Fibroblast of skin of left quadriceps (primary cell): ENCODE measurements around the gene RNASEH2C.
"Not testable (repeated sequence)": the region's sequence is repeated elsewhere in the genome, so short reads cannot be mapped to it uniquely, and the experiment has no call there.

Source experiments
- DNase-seq, 2 experiments: peaks; one replicate each; pipeline ENCODE4 v3.0.0-alpha.2; 2013; ENCODE audit warnings: low read depth in 2 of 2

RNASEH2C gene

DNA sequence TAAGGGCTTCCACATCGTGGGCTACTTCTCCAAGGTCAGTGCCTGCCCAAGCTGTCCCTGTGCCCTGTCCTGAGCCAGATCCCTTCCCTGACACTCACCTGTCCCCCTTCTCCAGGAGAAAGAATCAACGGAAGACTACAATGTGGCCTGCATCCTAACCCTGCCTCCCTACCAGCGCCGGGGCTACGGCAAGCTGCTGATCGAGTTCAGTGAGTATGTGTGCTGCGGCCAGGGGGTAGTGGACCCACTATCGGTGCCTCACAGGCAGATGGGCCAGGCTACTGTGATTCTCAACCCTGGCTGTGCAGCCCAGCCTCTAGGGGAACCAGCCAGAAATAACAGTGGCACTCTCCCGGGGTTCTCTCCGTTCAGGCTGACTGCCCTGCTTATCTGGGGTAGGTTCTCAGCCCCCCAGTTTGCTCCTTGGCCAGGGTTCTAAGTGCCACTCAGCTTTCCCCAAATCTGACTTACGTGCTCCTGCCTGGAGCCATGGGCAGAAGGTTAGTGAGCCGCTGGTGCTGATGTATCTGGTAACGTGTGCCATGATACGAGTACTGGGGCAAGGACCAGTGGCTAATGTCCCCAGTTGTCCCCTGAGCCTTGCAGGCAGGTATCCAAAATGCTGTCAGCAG lies 3.7 kb downstream of the RNASEH2C start:
- no peak for DNase-seq

DNA sequence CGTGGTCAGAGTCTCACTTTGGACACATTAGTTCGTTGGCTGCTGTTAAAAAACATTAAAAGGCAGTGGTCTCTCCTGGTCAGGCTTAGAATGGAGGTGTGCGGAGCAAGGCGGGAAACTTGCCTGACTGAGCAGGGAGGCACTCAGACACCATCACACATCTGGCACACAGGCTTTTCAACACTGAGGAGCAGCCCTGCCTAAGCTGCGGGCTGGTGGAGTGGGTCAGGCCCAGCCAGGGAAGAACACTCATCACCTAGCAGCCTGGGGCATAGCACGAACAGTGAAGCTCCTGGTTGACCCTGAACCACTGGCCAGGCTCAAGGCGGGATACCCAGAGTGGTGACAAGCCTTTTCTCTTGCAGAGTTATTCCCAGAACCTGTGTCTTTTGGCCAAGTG lies 4.3 kb downstream of the RNASEH2C start:
- DNase-seq, result no peak

DNA sequence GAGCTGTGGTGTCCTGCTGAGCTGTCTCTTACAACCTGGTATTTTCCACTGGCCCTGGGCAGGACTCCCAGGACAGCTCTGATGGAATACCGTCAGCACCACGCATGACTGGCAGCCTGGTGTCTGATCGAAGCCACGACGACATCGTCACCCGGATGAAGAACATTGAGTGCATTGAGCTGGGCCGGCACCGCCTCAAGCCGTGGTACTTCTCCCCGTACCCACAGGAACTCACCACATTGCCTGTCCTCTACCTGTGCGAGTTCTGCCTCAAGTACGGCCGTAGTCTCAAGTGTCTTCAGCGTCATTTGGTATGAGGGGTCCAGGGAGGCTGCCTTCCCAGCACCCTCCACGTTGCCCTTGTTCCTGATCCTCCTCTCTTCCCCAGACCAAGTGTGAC lies 6.2 kb downstream of the RNASEH2C start:
- no peak for DNase-seq

DNA sequence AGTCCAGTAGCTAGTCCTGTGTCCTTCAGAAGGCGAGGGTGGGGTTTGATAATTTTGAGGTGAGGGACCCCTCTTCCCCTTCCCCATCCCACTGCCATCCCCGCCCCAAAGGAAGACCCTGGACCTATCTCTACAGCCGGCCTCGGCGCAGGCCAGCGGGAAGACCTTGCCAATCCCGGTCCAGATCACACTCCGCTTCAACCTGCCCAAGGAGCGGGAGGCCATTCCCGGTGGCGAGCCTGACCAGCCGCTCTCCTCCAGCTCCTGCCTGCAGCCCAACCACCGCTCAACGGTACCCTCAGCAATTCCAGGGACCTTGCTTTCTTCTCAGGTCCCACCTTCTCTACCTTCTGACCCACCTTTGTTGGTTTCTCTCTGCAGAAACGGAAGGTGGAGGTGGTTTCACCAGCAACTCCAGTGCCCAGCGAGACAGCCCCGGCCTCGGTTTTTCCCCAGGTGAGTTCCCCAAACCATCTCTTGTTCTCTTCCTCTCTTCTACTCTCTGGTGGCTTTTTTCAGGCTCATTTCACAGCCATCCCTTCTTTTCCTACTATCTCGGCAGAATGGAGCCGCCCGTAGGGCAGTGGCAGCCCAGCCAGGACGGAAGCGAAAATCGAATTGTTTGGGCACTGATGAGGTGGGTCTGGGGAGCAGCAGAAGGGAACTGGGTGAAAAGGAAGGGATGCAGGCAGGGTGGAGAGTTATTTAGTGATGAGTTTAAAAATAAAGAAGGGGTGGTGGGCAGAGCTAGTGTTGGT lies 7.2 kb downstream of the RNASEH2C start:
- no peak for DNase-seq

DNA sequence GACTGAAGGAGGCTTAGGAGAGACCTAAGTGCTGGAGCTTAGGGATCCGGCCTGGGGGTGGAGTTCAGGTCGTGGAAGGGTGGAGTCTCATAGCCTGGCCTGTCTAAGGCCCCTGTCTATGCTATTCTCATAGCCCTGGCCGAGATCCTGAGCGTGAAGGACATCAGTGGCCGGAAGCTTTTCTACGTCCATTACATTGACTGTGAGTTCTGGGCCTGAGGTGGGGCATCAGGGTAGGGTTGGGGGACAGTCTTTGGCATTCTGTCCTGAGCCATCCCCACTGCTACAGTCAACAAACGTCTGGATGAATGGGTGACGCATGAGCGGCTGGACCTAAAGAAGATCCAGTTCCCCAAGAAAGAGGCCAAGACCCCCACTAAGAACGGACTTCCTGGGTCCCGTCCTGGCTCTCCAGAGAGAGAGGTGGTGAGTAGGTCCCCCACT lies 7.9 kb downstream of the RNASEH2C start:
- DNase-seq, result no peak

DNA sequence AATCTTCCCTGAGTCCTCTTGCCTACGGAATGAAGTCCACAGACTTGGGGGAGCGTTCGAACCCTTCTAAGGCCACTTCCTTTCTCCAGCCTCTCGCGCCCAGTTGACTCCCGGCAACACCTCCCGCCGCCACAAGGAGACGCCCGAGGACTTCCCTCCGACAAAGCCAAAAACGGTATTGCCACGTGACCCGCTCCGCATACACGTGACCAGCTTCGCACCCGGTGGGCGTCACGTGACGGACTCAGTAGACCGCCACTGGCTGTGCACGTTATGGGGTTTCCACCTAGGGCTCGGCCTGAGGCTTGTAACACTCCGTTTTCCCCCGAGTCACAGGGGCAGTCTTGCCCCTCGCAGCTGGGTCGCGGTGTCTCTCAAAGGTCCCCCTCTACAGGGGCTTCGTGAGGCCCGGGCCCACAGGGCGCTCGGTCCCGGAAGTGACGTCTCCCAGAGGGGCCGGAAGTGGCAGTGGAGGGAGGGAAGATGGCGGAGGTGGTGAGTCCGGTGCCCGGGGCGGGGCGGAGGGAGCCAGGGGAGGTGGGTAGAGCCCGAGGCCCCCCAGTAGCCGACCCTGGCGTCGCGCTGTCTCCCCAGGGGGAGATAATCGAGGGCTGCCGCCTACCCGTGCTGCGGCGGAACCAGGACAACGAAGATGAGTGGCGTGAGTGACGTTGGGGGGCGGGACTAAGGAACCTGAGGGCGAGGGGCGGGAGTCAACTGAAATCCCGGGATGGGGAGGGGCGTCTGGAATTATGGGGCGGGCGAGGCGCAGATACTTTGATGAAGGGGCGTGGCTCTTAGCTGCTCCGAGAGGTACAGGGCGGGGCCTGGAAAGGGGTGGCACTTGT lies 8.6 kb downstream of the RNASEH2C start, which contains the start of gene KAT5:
KAT5 (plus strand) TSS at position 468 of the 848 bp plus-strand sequence; CDS start at position 484, 16 bp downstream.
- DNase-seq, result peak; percentile 96 to 97

DNA sequence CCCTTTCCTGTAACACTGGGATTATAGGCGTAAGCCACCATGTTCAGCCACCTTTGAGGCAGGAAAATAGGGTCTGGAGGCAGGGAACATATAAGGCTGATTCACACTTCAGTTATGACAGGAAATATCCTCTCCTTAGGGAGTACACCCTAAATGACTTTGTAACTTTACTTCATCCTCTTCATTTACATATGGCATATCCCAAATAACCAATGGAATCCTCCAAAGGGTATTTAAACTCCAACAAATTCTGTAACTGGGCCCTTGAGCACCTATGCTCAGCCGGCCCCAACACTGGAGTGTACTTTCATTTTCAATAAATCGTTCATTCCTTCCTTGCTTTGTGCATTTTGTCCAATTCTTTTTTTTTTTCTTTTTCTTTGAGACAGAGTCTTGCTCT lies 10.2 kb downstream of the RNASEH2C start:
- DNase-seq, result no peak

DNA sequence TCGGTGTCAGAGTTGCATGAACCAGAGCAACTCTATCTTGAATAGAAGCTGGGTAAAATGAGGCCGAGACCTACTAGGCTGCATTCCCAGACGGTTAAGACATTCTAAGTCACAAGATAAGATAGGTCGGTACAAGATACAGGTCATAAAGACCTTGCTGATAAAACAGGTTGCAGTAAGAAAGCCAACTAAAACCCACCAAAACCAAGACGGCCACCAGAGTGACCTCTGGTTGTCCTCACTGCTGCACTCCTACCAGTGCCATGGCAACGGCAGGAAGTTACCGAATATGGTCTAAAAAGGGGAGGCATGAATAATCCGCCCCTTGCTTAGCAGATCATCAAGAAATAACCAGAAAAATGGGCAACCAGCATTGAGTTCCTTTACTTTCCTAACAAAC lies 10.9 kb downstream of the RNASEH2C start:
- DNase-seq, result no peak

DNA sequence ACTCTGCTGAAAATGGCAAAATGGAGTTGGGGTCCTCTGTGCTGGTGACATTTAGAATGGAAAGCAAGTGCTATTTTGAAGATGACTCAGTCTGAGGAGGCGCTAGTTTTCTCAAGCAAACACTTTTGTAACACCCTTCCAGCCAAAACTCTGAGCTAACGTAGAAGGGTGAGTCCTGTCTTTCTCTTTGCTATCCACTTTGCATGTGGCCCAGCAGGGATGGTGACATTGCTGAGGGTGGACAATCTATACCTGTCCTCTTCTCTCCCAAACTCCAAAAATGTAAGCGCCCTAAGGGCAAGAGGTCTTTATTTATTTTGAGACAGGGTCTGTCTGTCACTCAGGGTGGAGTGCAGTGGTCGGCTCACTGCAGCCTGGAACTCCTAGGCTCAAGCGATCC lies 12.1 kb downstream of the RNASEH2C start:
- no peak for DNase-seq

DNA sequence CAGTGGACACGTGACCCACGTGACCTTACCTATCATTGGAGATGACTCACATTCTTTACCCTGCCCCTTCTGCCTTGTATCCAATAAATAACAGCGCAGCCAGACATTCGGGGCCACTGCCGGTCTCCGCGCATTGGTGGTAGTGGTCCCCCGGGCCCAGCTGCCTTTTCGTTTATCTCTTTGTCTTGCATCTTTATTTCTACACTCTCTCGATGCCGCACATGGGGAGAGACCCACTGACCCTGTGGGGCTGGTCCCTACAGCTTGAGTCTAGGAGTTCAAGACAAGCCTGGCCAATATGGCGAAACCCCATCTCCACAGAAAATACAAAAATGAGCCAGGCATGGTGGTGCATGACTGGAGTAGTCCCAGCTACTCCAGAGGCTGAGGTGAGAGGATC lies 13.6 kb downstream of the RNASEH2C start:
- not testable (repeated sequence) for DNase-seq

DNA sequence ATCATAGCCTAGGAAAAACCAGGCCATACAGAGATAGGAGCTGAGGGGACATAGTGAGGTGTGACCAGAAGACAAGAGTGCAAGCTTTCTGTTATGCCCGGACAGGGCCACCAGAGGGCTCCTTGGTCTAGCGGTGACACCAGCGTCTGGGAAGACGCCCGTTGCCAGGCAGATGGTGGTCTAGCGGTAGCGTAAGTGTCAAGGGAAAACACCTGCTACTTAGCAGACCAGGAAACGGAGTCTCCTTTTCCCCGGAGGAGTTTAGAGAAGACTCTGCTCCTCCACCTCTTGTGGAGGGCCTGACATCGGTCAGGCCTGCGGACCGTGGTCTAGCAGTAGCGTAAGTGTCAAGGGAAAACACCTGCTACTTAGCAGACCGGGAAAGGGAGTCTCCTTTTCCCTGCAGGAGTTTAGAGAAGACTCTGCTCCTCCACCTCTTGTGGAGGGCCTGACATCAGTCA lies 14.3 kb downstream of the RNASEH2C start:
- DNase-seq, result not testable (repeated sequence)

DNA sequence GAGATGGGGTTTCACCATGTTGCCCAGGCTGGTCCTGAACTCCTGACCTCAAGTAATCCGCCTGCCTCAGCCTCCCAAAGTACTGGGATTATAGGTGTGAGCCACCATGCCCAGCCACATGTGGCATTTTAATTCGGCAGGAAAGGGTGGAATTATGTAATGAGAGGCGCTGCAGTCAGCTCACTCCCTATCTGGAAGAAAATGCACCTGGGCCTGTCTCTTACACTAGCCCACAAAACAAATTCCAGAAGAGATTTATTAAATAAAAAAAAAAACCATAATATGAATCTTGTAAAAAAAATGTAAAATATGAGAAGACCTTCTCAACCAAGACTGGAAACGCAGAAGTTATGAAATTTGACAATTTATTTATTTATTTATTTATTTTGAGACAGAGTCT lies 16.8 kb downstream of the RNASEH2C start:
- no peak for DNase-seq

DNA sequence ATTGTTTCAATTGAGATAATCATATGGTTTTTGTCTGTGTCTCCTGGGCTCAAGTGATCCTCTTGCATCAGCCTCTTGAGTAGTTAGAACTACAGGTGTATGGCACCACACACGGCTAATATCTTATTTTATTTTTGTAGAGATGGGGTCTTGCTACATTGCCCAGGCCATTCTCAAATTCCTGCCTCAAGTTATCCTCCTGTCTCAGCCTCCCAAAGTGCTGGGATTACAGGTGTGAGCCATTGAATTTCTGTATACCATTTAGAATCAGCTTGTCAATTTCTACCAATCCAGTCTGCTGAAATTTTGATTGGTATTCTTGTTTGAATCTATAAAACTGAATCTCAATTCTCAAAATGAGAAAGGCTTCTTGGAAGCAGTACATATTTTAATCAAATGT lies 18.9 kb downstream of the RNASEH2C start:
- DNase-seq, result no peak

DNA sequence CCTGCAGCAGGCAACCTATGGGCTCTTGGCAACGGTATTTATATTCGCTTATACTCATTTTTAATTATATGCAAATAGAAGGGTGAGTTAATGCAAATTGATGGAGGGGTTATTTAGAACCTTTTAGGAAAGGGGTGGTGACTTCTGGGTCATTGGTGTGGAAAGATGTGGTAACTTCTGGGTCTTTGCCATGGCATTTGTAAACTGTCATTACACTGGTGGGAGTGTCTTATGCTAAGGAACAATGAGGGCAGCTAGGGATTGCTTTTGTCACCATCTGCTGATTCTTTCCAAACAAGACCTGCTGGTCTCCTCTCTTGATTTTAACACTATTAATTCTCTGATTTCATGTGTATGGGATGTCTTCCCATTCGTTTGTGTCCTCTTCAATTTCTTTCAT lies 20.2 kb downstream of the RNASEH2C start:
- no peak for DNase-seq

DNA sequence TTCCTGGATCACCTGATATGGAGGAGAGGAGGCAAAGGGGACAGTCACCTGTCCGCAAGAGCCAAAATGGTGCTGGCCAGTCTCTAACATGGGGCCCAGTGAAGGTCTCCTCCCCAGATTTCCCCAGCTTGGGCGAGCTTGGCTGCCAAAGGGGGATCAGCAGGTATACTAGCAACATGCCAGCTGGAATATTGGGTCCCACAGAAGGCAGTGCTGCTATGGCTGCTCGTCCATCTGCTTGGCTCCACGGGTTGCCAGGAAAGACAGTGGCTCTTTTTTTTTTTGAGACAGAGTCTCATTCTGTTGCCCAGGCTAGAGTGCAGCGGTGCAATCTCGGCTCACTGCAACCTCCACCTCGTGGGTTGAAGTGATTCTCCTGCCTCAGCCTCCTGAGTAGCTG lies 21.3 kb downstream of the RNASEH2C start:
- no peak for DNase-seq

DNA sequence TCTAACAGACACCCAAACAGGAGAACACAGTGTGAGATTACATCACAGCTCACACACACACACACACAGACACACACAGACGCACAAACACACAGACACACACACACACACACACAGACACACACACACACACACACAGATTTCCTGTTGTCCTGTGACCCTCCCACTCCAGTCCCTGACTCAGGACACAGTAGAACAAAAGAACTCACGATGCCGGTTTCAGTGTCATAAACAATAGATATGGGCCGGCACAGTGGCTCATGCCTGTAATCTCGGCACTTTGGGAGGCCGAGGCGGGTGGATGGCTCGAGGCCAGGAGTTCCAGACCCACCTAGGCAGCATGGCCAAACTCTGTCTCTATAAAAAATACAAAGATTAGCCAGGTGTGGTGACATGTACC lies 22.4 kb downstream of the RNASEH2C start:
- DNase-seq, result no peak

DNA sequence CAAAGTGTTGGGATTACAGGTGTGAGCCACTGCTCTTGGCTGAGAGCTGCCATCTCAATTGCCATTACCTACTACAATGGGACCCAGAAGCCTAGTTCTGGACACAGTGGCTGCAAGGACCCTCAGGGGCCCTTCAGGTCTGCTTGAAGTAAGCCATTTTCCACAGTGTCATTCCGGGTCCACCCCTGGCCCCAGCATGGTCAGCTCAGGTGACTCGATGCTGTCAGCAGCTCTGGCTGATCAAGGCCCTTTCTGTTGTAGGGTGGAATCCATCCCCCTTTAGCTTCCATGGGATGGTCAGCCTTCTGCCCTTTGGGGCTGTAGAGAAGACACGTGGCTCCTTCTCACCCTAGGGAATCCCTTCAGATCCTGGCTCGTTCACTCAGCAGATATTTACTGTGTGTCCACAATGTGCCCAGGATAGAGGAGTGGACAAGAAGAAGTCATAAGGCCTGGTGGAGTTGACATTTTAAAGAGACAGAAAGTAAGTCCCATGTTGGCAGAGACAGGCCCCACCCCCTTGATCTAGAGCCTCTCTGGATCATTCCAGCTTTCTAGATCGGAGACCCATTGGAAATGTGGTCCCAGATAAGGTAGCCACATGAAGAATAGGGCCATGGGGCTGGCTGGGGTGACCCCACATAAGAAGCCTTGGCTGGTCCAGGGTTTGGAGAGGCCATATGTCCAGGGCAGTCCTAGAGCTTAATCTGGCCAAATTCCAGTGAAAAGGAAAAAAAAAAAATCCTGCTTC lies 23.6 kb downstream of the RNASEH2C start:
- DNase-seq, result no peak

DNA sequence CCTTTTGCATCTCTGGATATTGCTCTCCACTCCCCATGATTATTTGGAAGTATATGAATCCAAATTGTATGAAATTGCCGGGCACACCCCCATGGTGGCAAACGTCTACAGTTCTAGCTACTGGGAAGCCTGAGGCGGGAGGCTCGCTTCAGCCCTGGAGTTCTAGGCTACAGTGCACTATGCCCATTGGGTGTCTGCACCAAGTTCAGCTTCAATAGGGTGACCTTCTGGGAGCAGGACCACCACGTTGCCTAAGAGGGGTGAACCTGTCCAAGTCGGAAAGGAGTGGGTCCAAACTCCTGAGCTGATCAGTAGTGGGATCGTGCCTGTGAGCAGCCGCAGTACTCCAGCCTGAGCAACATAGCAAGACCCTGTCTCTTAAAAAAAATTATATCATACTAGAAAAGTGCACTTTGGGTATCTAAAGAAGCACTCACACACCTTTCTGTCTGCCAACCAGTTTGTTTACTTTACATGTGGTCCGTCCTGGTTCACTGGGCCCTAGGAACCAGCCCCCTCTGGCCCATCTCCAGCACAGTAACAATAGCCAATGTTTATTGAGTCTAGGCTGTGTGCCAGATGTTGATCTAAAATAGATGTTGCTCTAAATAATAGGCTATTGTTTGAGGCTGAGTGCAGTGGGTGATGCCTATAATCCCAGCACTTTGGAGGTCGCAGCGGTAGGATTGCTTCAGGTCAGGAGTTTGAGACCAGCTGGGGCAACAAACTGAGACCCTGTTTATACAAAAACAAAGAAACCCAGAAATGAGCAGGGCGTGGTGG lies 24.9 kb downstream of the RNASEH2C start:
- DNase-seq, result no peak

DNA sequence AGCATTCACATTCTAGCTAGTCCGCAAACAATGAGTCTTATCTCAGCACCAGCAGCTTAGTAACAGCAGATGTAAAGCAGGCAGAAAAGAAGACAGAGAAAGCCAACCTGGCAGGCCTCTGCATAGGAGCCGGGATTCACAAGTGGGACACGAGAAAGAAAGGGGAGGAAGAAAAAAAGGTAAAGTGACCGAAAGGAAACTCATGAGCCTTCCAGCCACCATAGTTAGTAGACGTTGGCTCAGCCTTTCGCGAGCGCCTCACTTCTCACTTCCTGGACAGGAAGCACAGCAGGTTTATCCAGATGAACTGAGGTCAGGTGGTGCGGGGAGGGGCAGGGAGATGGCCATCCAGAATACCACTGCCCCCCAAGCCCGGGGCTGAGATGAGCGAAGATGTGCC lies 28.2 kb downstream of the RNASEH2C start:
- DNase-seq, result no peak

DNA sequence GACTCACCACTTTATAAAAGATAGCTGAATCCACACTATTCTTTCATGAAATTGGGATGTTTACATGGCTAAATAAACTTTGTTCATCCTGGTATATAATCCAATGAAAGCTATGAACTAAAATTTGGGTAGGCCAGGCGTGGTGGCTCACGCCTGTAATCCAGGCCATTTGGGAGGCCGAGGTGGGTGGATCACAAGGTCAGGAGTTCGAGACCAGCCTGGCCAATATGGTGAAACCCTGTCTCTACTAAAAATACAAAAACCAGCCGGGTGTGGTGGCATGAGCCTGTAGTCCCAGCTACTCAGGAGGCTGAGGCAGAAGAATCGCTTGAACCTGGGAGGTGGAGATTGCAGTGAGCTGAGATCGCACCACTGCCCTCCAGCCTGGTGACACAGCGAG lies 28.8 kb downstream of the RNASEH2C start:
- not testable (repeated sequence) for DNase-seq

DNA sequence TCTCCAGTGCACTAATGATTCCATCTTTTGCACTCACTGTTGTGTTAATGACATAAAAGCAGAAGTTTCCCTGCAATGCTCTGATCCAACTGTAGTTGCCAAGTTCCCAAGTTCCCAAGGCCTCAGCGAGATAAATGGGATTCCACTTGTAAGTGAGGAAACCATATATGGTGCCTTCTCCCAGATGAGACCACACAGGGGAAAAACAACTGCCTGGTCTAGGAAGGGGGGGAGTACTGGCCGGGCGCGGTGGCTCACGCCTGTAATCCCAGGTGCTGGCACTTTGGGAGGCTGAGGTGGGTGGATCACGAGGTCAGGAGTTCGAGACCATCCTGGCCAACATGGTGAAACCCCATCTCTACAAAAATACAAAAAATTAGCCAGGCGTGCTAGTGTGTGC lies 34.6 kb downstream of the RNASEH2C start:
- DNase-seq, result no peak
